AG04449 (cell line): ENCODE measurements around the gene POU2F1.
"Not testable (repeated sequence)": the region's sequence is repeated elsewhere in the genome, so short reads cannot be mapped to it uniquely, and the experiment has no call there.

Source experiments
- CTCF ChIA-PET: fragments of 350-600 bp; formaldehyde crosslinking; extraction: SDS; loops from one replicate; lab custom pipeline; 2021; ENCODE audit warnings: antibody characterized with exemption; lab: Yijun Ruan, JAX
- POLR2A ChIA-PET: fragments of 400-600, 350-600 bp; formaldehyde crosslinking; extraction: SDS; loops from one replicate; lab custom pipeline; 2020; ENCODE audit warnings: antibody characterized with exemption, inconsistent platforms; lab: Yijun Ruan, JAX
- DNase-seq: peaks from one replicate; pipeline ENCODE4 v3.0.0-alpha.2; 2010; ENCODE audit warnings: low read depth, low spot score
- H3K4me3 ChIP-seq: 2 replicates; pipeline ENCODE4 v1.5.1; 2011; ENCODE audit warnings: low read depth, mild to moderate bottlenecking, control low read depth, low read length
- TF ChIP-seq, protein P1 (sequence below): IDR thresholded peaks from one replicate; pipeline ENCODE4 v1.5.1; 2011; ENCODE audit warnings: mild to moderate bottlenecking, moderate library complexity, low read length, control low read depth, inconsistent platforms; ENCODE audit not compliant: insufficient read depth; ENCODE audit errors: missing control alignments

The POU2F1 gene

GRCh38 chr1:167314671-167315070 is 94.0 kb downstream of the POU2F1 start:
- ChIA-PET POLR2A (no interaction called here), CTCF (interaction anchor here (1.2 kb wide), 1 partner anchor 94 kb away, joined by 3 read pairs; no protein-coding TSS in a partner anchor)
- no peak overlapping the region for H3K4me3 ChIP-seq
- no peak for DNase-seq
- TF ChIP-seq, protein P1, sequence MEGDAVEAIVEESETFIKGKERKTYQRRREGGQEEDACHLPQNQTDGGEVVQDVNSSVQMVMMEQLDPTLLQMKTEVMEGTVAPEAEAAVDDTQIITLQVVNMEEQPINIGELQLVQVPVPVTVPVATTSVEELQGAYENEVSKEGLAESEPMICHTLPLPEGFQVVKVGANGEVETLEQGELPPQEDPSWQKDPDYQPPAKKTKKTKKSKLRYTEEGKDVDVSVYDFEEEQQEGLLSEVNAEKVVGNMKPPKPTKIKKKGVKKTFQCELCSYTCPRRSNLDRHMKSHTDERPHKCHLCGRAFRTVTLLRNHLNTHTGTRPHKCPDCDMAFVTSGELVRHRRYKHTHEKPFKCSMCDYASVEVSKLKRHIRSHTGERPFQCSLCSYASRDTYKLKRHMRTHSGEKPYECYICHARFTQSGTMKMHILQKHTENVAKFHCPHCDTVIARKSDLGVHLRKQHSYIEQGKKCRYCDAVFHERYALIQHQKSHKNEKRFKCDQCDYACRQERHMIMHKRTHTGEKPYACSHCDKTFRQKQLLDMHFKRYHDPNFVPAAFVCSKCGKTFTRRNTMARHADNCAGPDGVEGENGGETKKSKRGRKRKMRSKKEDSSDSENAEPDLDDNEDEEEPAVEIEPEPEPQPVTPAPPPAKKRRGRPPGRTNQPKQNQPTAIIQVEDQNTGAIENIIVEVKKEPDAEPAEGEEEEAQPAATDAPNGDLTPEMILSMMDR, result no peak

GRCh38 chr1:167317463-167317862 is 96.8 kb downstream of the POU2F1 start:
- ChIA-PET POLR2A (no interaction called here), CTCF (no interaction called here)
- no peak for DNase-seq

GRCh38 chr1:167319206-167319605 is 98.5 kb downstream of the POU2F1 start:
- DNase-seq, POLR2A ChIA-PET, H3K4me3 ChIP-seq, CTCF ChIA-PET: not testable (repeated sequence)

More at GRCh38 chr1:167317463-167317862, 96.8 kb downstream of the POU2F1 start:
- TF ChIP-seq, protein P1, result no peak
- H3K4me3 ChIP-seq, result no peak overlapping the region

- TF ChIP-seq, protein P1, result no peak
- no peak overlapping the region for H3K4me3 ChIP-seq
- DNase-seq, result no peak
- ChIA-PET POLR2A (no interaction called here), CTCF (interaction anchor here (0.5 kb wide), 1 partner anchor 224 kb away, joined by 3 read pairs; no protein-coding TSS in a partner anchor)
These were observed 101.8 kb downstream of the POU2F1 start for GRCh38 chr1:167322483-167322882.

GRCh38 chr1:167325151-167325550 is 104.5 kb downstream of the POU2F1 start:
- DNase-seq, result no peak
- no peak overlapping the region for H3K4me3 ChIP-seq
- POLR2A ChIA-PET, result no interaction called here
- CTCF ChIA-PET, result interaction anchor here (1.6 kb wide), 1 partner anchor 15 kb away, joined by 3 read pairs; no protein-coding TSS in a partner anchor
- TF ChIP-seq, protein P1, result no peak

DNA sequence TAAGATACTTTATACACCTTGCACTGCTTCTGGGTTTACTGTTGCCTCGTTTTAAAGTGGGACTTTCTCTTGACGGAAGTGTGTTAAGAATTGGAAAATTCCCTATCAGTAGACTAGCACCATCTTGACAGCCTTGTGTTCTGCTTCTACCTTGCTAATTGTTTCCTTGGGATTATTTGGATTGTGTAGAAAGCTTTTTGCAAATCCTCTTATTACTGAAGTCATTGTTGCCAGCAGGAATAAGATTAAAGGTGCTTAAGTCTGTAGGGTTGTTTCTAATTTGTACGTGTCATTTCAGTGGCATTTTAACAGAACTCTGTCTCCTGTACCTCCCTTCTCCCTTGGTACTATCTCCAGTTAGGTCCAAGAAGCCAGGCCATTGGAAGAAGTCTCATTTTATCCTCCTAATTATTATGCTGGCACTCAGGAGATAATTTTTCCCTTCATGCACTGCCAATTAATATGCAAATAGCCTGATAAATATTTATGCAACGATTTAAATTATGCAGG is 107.7 kb downstream of the POU2F1 start:
- TF ChIP-seq, protein P1, result no peak
- H3K4me3 ChIP-seq, result no peak overlapping the region
- DNase-seq, result no peak
- ChIA-PET POLR2A (no interaction called here), CTCF (interaction anchor here (2.0 kb wide), 1 partner anchor 60 kb away, joined by 4 read pairs; no protein-coding TSS in a partner anchor)
